GM23248 (cell line): ENCODE results near the gene GPSM1. TPM values are rescaled to one million over a fixed set of nuclear protein-coding genes. Genes with fewer than 3 reads are reported as not detected.

Source experiments
- DNase-seq: peaks from one replicate; pipeline ENCODE4 v3.0.0-alpha.2; 2015
- H2AFZ ChIP-seq: fragments of 200-600 bp; sonication (generic); 2 replicates; pipeline ENCODE4 v1.6.1; 2016; ENCODE audit warnings: antibody characterized with exemption
- H3F3A ChIP-seq: fragments of 200-600 bp; sonication (generic); 2 replicates; pipeline ENCODE4 v1.6.1; 2016; ENCODE audit warnings: mild to moderate bottlenecking, antibody characterized with exemption, mixed run types; ENCODE audit not compliant: insufficient read depth
- H3K27ac ChIP-seq: fragments of 200-600 bp; sonication (generic); 2 replicates; pipeline ENCODE4 v1.5.1; 2016; ENCODE audit warnings: mild to moderate bottlenecking
- H3K27me3 ChIP-seq: fragments of 200-600 bp; sonication (generic); replicated peaks from 2 replicates; pipeline ENCODE4 v1.6.1; 2016; ENCODE audit warnings: mild to moderate bottlenecking; ENCODE audit not compliant: insufficient read depth
- H3K36me3 ChIP-seq: fragments of 200-600 bp; sonication (generic); 2 replicates; pipeline ENCODE4 v1.6.1; 2016; ENCODE audit warnings: low read depth, mild to moderate bottlenecking
- H3K4me1 ChIP-seq: fragments of 200-600 bp; sonication (generic); 2 replicates; pipeline ENCODE4 v1.6.1; 2016; ENCODE audit warnings: mild to moderate bottlenecking; ENCODE audit not compliant: insufficient read depth
- H3K4me2 ChIP-seq: fragments of 200-600 bp; sonication (generic); one replicate; pipeline ENCODE4 v1.6.1; 2016; ENCODE audit warnings: mild to moderate bottlenecking; ENCODE audit not compliant: unreplicated experiment
- H3K4me3 ChIP-seq: fragments of 200-600 bp; sonication (generic); 2 replicates; pipeline ENCODE4 v1.5.1; 2016; ENCODE audit warnings: mild to moderate bottlenecking
- H3K79me2 ChIP-seq: fragments of 200-600 bp; sonication (generic); 2 replicates; pipeline ENCODE4 v1.6.1; 2016; ENCODE audit warnings: mild to moderate bottlenecking; ENCODE audit not compliant: insufficient read depth
- H3K9ac ChIP-seq: fragments of 200-600 bp; sonication (generic); 2 replicates; pipeline ENCODE4 v1.6.1; 2016; ENCODE audit warnings: mild to moderate bottlenecking
- H3K9me2 ChIP-seq: fragments of 200-600 bp; sonication (generic); 2 replicates; pipeline ENCODE4 v1.6.1; 2016; ENCODE audit warnings: mixed run types, mild to moderate bottlenecking, moderate library complexity; ENCODE audit not compliant: insufficient read depth
- H3K9me3 ChIP-seq: fragments of 200-600 bp; sonication (generic); one replicate; pipeline ENCODE4 v1.6.1; 2017; ENCODE audit warnings: low read depth
- H4K20me1 ChIP-seq: fragments of 200-600 bp; sonication (generic); 2 replicates; pipeline ENCODE4 v1.6.0; 2016; ENCODE audit not compliant: insufficient read depth
- EZH2 ChIP-seq: fragments of 200-600 bp; sonication (generic); IDR thresholded peaks from 2 replicates; pipeline ENCODE4 v1.6.1; 2018; ENCODE audit warnings: antibody characterized with exemption, mild to moderate bottlenecking; ENCODE audit not compliant: insufficient read depth, poor library complexity, severe bottlenecking
- EZH2phosphoT487 ChIP-seq: fragments of 200-600 bp; sonication (generic); IDR thresholded peaks from 2 replicates; pipeline ENCODE4 v1.6.1; 2018; ENCODE audit warnings: antibody characterized with exemption, moderate library complexity, mild to moderate bottlenecking, low read depth; ENCODE audit not compliant: insufficient read depth
- WGBS, 2 experiments: methylation state at CpG; one replicate each; pipeline ENCODE4 v1.1.6; 2015 to 2017; ENCODE audit warnings: low lambda C conversion rate in 2 of 2, low coverage in 1 of 2; ENCODE audit errors: missing lambda C conversion rate in 2 of 2; 5-methylcytosine and 5-hydroxymethylcytosine counted together
- in situ Hi-C: fragments of 300-500 bp; cut with MboI; formaldehyde crosslinking; loops from 2 replicates; pipeline ENCODE4 v1.15.0; 2020
- polyA plus RNA-seq: library from polyadenylated mRNA; unstranded; fragments of >200 nt; fragmentation: Nextera tagmentation; extraction: Ambion mirVana; gene quantifications from 2 replicates; pipeline ENCODE4 v1.2.1, GENCODE V29; 2016
- total RNA-seq: library from RNA; depleted of rRNA; stranded (reverse); fragments of >200 nt; shearing (Covaris generic); gene quantifications from 2 replicates; pipeline ENCODE4 v1.2.3, GENCODE V29; 2014

GPSM1 gene
- total and polyA plus RNA-seq, 2 experiments from 2014 or later: 13.7 to 57.1 TPM

DNA sequence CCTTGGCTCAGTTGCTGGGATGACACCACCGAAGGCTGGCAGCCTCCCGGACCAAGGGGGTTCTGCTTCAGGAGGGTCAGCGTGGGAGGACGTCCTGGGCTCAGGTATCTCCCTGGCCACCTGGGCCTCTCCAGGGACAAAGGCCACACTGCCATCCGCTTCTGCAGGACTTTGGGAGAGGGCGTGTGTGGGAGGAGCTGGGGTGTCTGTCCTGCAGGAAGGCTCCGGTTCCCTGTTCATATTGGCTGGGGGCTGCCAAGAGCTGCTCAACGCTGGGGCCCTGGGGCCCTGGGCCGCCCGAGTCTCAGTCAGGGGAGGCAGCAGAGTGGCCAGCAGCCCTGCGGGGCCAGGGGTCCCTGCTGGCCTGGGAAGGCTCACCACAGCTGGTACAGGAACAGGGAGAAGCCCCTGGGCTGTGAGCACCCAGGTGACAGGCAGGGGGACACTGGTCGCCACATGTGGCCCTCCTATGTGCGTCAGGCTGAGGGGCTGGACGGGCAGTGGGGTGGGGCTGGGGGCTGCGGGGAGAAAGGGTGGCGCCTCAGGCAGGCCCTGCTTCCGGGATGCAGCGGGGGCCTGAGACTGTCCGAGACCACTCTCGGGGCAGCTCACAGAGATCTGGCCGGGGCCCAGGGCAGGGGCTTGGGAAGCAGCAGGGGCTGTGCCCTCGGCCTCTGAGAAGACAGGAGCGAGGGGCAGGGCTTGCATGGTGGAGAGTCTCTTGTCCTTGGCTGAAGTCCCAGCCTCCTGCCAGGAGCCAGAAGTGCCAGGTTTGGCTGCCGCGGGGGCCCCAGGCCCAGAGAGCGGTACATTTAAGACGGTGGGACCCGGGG lies 51.0 kb downstream of the GPSM1 start:
- Histone ChIP-seq H3K36me3 (no peaks in the 10 kb centered on the region; the same call in 1 of the 2 replicates), H3F3A (no peaks in the 10 kb centered on the region), H3K4me2 (no peak overlapping the region), H3K27me3 (no peaks in the 10 kb centered on the region), H3K4me1 (no peaks in the 10 kb centered on the region), H3K9me2 (no peaks in the 10 kb centered on the region), H2AFZ (no peak overlapping the region), H3K27ac (no peak overlapping the region), H4K20me1 (no peaks in the 10 kb centered on the region), H3K4me3 (no peak overlapping the region), H3K9ac (no peak overlapping the region), H3K79me2 (no peaks in the 10 kb centered on the region), H3K9me3 (no peaks in the 10 kb centered on the region)
- DNase-seq: no peak
- no peak for TF ChIP-seq EZH2
- TF ChIP-seq EZH2phosphoT487: no peak
- in situ Hi-C loops: no loop called here
- WGBS, 2 experiments: 84 to 87% methylated on average over 18 to 27 of the region's 28 CpGs

DNA sequence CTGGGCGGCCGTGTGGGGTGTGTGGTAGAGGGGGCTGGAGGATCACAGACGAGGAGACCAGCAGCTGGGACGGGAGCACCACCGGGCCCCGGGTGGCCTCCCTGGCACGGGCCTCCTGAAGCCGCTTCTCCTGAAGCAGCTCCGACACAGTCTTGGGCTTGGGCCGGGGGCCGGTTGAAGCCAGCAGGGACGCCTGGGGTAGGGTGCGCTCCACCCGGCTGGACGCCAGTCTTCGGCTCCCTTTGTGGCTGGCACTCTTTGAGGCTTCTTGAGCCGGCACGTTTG lies 51.6 kb downstream of the GPSM1 start:
- H3K79me2 ChIP-seq: no peaks in the 10 kb centered on the region
- H3K36me3 ChIP-seq: no peaks in the 10 kb centered on the region; the same call in 1 of the 2 replicates
- in situ Hi-C loops: no loop called here
- WGBS, 2 experiments: 78 to 86% methylated on average over 11 to 12 of the region's 18 CpGs
- TF ChIP-seq EZH2: no peak
- no peak for TF ChIP-seq EZH2phosphoT487
- H3K9me3 ChIP-seq: no peaks in the 10 kb centered on the region
- H3K9me2 ChIP-seq: no peaks in the 10 kb centered on the region
- no peaks in the 10 kb centered on the region for H4K20me1 ChIP-seq
- H3F3A ChIP-seq: no peaks in the 10 kb centered on the region
- no peak overlapping the region for H3K27ac ChIP-seq
- H3K4me2 ChIP-seq: no peak overlapping the region
- no peaks in the 10 kb centered on the region for H3K27me3 ChIP-seq
- H2AFZ ChIP-seq: no peak overlapping the region
- H3K9ac ChIP-seq: no peak overlapping the region
- no peak for DNase-seq
- H3K4me1 ChIP-seq: no peaks in the 10 kb centered on the region
- no peak overlapping the region for H3K4me3 ChIP-seq

DNA sequence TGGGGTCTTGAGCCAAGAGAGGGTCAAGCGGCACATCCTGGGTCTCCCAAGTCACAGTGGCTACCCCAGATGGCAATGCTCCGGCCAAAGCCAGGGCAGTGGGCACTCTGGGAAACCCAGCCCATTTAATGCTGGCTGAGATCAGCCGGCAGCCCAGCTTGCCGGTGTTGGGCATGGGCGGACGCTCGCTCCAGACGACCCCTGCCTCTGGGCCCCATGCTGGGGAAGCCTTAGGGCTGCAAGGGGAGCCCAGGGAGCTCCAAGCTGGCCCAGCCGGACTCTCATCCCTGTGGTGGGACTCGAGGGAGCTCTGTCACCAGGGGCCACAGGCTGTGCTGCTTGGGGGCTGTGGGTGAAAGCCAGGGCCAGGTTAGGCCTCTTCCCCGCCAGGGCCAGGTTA lies 52.1 kb downstream of the GPSM1 start:
- in situ Hi-C loops: no loop called here
- 96 to 97% methylated on average over 11 of the region's 11 CpGs for WGBS, 2 experiments
- no peak overlapping the region for H2AFZ ChIP-seq
- no peak overlapping the region for H3K4me2 ChIP-seq
- H3K36me3 ChIP-seq: no peaks in the 10 kb centered on the region; the same call in 1 of the 2 replicates
- no peaks in the 10 kb centered on the region for H4K20me1 ChIP-seq
- no peaks in the 10 kb centered on the region for H3K4me1 ChIP-seq
- H3F3A ChIP-seq: no peaks in the 10 kb centered on the region
- H3K27me3 ChIP-seq: no peaks in the 10 kb centered on the region
- no peaks in the 10 kb centered on the region for H3K9me3 ChIP-seq
- H3K4me3 ChIP-seq: no peak overlapping the region
- no peak overlapping the region for H3K27ac ChIP-seq
- TF ChIP-seq EZH2: no peak
- no peak for TF ChIP-seq EZH2phosphoT487
- no peak overlapping the region for H3K9ac ChIP-seq
- no peaks in the 10 kb centered on the region for H3K9me2 ChIP-seq
- DNase-seq: no peak
- no peaks in the 10 kb centered on the region for H3K79me2 ChIP-seq

DNA sequence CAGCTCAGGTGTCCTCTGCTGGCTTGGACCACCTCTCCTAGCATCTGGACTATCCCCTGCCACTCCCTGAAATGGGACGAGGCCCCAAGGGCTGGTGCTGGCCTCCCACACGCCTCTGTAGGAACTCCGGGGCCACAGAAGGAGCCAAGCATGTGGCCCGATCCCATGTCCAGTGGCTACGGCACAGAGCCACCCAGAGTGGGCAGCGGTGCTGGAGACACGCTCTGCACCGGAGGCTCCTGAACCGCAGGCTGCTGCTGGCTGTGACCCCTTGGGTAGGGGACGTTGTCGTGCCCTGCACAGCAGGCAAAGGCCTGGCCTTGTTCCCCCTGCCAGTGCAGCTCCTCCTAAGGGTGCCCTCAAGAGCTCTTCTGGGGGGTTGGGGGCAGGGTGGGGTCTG lies 52.6 kb downstream of the GPSM1 start:
- H4K20me1 ChIP-seq: no peaks in the 10 kb centered on the region
- no peaks in the 10 kb centered on the region for H3K9me3 ChIP-seq
- no peak overlapping the region for H2AFZ ChIP-seq
- no peak overlapping the region for H3K4me2 ChIP-seq
- no peaks in the 10 kb centered on the region for H3K79me2 ChIP-seq
- 87 to 92% methylated on average over 11 of the region's 11 CpGs for WGBS, 2 experiments
- no peaks in the 10 kb centered on the region for H3K4me1 ChIP-seq
- H3K9me2 ChIP-seq: no peaks in the 10 kb centered on the region
- no peak for TF ChIP-seq EZH2phosphoT487
- no peak for TF ChIP-seq EZH2
- H3K27ac ChIP-seq: no peak overlapping the region
- no peaks in the 10 kb centered on the region for H3F3A ChIP-seq
- no peak overlapping the region for H3K4me3 ChIP-seq
- no peaks in the 10 kb centered on the region for H3K27me3 ChIP-seq
- H3K36me3 ChIP-seq: peaks cover 3% of the 10 kb centered on the region; the same call in 1 of the 2 replicates
- in situ Hi-C loops: no loop called here
- H3K9ac ChIP-seq: no peak overlapping the region
- DNase-seq: no peak
